H1 (cell line): ENCODE data around the gene DICER1.

ENCODE experiments used
- EZH2 ChIP-seq: fragments of 200-600 bp; sonication (generic); IDR thresholded peaks from 2 replicates; pipeline ENCODE4 v1.7.1; 2012; ENCODE audit warnings: low read depth, mild to moderate bottlenecking, moderate library complexity, low read length, inconsistent platforms; ENCODE audit not compliant: severe bottlenecking
- GABPA ChIP-seq: IDR thresholded peaks from 2 replicates; pipeline ENCODE4 v1.6.1; 2011; ENCODE audit warnings: mild to moderate bottlenecking, low read length, moderate library complexity, borderline replicate concordance; ENCODE audit not compliant: insufficient read depth
- POLR2AphosphoS5 ChIP-seq: IDR thresholded peaks from 2 replicates; pipeline ENCODE4 v1.6.1; 2011; ENCODE audit warnings: low read depth, low read length
- RFX5 ChIP-seq: IDR thresholded peaks from 2 replicates; pipeline ENCODE4 v1.6.1; 2011; ENCODE audit warnings: low read depth, low read length, improper control_type of control experiment, borderline replicate concordance
- TF ChIP-seq, protein P1 (sequence below), 3 experiments: IDR thresholded peaks; 1 replicate in 2 of 3; 2 replicates in 1 of 3; pipeline versions ENCODE4 v1.5.1 to v1.6.1; 2011; ENCODE audit warnings: low read length in 3 of 3, mild to moderate bottlenecking in 3 of 3, inconsistent platforms in 2 of 3, low read depth in 1 of 3, moderate library complexity in 1 of 3; ENCODE audit not compliant: insufficient read depth in 1 of 3; ENCODE audit errors: control extremely low read depth in 1 of 3

DNA sequence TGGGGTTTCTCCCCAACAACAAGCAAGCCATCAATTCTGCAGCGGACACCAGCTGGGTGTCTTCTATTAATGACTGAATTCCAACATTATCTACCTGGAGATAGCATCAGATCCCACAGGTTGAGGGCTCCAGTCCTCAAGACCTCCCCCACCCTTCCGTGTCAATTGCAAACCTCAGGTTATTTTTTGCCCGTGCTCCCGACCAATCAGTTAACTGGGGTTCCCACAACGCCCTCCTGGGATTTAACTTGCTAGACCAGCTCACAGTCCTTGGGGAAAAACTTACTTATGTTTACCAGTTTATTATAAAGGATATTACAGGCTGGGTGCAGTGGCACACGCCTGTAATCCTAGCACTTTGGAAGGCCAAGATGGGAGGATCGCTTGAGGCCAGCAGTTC lies 9.7 kb downstream of the DICER1 start:
- TF ChIP-seq EZH2 (no peak), RFX5 (no peak), GABPA (no peak), POLR2AphosphoS5 (no peak)
- TF ChIP-seq, protein P1, sequence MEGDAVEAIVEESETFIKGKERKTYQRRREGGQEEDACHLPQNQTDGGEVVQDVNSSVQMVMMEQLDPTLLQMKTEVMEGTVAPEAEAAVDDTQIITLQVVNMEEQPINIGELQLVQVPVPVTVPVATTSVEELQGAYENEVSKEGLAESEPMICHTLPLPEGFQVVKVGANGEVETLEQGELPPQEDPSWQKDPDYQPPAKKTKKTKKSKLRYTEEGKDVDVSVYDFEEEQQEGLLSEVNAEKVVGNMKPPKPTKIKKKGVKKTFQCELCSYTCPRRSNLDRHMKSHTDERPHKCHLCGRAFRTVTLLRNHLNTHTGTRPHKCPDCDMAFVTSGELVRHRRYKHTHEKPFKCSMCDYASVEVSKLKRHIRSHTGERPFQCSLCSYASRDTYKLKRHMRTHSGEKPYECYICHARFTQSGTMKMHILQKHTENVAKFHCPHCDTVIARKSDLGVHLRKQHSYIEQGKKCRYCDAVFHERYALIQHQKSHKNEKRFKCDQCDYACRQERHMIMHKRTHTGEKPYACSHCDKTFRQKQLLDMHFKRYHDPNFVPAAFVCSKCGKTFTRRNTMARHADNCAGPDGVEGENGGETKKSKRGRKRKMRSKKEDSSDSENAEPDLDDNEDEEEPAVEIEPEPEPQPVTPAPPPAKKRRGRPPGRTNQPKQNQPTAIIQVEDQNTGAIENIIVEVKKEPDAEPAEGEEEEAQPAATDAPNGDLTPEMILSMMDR (IDR thresholded peaks at IDR 0.05; ENCODE audit: control extremely low read depth in 1 of 3, insufficient read depth in 1 of 3, low read depth in 1 of 3, low read length in 3 of 3), result no peak
